Stimulated activated CD8-positive, alpha-beta memory T cell treated with anti-CD3 and anti-CD28 coated beads, Interleukin-4, amount 100 ng/mL, for 1 hour (primary cell): Measurements from ENCODE around the gene ZDHHC22.

Source experiments
- DNase-seq, 2 donors: peaks; one replicate each; pipeline ENCODE4 v3.0.0-alpha.2; 2020; ENCODE audit warnings: low read depth in 2 of 2, low spot score in 1 of 2

The ZDHHC22 gene

GRCh38 chr14:77105145-77105939, 36.2 kb downstream of the ZDHHC22 start:
- no peak for DNase-seq

- no peak for DNase-seq
Observed at GRCh38 chr14:77104393-77104792, 37.2 kb downstream of the ZDHHC22 start.

- no peak for DNase-seq
Observed at GRCh38 chr14:77103951-77104350, 37.6 kb downstream of the ZDHHC22 start.

DNA sequence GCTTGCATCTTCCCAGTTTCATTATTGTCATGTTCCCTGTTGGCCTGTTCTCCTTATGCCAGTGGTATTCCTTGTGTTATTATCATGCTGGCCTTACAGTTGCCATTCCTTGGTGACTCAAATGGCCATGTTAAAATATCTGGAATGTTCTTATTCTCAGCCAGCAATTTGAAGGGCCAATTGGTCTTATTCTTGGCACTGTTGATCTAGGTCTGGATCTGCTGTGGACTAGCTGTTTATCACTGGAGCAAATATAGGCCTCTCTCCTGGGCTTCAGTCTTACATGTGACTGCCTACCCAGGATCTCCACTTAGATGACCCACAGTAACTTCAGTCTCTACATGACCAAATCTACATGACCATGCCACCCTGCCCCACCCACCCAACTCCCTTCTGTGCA, 38.1 kb downstream of the ZDHHC22 start:
- DNase-seq = no peak

DNA sequence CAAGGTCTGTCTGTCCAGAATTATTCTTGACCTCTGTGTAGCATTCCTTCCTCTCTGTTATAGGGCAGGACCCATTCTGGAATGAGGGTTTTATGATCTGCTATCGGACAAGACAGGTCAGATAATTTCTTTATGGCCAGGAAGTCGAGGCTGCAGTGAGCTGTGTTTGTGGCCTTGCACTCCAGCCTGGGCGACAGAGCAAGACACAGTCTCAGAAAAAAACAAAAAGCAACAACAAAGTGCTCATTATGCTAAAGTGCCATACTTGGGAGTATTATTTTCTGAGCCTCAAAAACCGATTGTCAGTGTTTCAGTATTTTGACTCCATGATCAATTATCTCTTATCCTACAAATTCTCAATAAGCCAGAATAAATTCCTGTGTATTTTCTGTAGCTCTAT, 39.4 kb downstream of the ZDHHC22 start:
- DNase-seq = no peak

DNA sequence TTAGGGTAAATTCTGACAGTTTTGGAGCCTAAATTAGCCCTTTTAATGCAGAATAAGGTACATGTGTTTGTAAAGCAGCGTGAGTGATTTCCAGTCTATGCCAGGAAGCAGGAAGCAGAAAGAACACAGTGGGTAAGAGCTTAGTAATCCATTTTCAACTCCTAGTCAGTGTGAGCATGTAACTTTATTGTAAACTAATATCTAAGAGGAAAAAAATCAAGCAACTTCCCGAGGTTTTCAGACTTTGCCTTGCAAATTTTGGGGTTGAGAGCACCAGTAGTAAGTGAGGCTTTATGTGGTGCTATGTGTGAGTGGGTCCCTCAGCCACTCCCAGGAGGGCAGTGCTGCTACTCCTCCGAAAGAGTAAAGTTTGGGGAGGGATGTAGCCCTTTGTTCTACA, 40.6 kb downstream of the ZDHHC22 start:
- DNase-seq = no peak

DNA sequence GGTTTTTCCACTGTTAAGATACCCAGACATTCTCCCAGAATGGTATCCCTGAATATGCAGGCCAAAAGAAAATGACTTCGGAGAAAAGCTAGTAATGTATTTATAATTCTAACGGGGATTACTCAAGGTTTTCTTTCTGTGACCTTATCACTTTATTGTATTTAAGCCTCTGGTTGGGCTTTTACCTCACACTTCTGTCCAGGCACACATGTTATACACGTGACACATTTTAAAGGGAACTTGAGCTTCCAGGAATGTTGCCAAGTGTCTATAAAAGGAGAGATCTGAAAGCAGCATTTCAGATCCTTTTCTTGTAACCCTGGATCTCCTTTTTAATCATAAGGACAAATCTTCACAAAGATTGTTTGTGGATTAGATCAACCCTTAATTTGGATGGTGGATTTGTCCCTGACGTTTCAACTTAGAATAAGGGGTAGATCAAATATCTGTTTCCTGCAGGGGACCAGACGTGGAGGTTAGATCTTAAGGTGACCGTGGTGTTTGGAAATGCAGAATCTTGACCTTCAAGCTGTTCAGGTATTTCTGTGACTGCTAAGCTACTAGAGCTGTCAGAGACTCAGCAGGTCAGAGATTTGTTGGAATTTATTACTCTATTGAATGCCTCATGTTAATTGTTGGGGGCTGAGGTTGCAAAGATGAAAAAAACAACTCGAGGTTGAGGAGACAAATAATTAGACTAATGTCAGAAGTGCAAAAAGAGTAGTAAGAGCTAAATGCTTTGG, 42.0 kb downstream of the ZDHHC22 start:
- no peak for DNase-seq

GRCh38 chr14:77098529-77099353, 42.9 kb downstream of the ZDHHC22 start:
- DNase-seq = no peak

DNA sequence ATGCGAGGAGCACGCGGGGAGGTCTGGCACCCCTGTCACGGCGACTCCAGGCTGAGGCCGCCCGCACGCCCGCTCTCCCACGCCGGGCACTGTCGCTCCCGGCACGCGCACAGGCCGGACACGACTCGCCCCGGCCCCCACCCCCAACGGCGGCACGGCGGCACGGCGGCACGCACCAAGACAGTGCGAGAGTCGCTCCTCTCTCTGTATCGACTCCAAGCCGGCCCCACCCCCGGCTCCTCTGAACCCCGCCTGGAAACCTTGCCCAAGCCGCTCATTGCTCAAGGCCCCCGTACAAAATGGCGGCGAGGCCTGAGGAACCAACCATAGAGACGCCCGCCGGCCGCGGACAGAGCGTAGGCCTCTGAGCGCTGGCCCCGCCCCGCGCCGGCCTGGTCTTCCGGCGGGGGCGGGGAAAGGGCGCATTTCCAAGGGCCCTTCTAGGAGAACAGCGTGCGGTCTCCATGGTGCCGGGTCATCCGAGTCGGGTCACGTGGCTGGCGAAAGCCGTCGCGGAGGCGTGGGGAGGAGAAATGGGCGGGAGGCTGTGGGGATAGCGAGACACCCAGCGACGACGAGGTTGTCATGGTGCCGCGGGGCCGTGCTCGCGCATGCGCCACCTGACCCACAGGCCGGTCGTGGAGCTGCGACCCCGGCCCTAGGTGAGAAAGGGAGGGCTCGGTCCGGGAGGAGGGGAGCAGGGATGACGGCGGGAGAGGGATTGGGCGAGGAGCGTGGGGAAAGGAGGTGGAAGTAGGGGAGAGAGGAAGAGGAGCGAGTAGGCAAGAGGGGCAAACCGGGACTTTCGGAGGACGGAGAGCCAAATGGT, 43.7 kb downstream of the ZDHHC22 start, which contains the start of gene CIPC:
CIPC (plus strand) TSS at position 559 of the 829 bp plus-strand sequence. CDS start 7,451 bp downstream, outside the sequence.
- peak; percentile 97 to 98 for DNase-seq

DNA sequence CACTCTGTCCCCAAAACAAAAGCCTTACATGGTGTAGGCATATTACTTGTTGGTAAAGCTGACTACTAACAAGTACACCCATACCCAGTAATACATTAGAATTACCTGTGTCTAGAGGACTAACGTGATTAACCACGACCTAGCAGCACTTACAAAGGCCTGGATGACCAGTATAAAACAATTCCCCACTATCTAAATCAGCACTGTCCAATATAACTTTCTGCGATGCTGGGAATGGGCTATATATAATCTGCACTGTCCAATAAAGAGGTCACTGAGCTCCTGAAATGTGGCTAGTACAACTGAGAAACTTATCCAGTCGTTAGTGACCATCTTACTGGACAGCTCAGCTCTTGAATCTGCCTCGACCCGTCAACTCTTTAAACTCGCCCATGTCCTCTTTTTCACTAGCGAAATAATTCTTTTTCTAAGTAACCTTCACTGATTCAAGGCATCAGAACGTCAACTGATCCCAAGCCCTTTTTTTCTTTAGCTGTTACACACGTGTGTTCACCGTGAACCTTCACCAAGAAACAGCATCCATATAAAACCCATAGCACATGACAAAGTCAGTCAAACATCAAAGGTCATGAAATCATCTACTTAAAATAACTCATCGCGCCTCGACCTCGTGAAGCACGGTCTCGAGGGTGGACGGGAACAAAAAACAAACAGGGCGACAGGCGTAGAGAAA, 44.4 kb downstream of the ZDHHC22 start:
- no peak for DNase-seq

DNA sequence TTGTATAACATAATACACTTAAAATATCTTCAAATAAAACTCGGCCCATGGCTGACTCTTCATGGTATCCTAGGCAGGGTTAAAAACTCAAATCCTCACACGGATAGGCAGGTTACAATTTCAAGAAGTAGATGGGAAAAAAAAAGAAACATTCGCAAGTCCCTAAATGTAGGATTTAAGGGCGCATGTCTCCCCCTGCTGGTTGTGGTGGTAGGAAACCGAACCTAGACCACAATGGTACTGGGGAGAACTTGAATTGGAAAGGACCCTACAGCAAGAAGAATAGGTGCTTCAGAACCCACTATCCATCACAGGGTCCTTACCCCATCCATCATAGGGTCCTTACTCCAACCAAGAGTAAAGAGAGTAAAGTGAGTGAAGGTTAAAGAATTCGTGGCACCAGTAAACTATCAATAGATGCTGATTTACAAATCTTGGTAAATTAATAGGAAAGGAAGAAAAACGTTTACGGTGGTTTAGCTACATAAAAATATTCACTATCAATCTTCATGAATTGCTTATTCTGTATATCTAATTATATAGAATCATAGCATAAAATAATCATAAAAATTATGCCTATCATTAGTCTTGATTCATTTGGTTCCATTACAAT, 46.8 kb downstream of the ZDHHC22 start:
- DNase-seq = peak; percentile 47 to 56

DNA sequence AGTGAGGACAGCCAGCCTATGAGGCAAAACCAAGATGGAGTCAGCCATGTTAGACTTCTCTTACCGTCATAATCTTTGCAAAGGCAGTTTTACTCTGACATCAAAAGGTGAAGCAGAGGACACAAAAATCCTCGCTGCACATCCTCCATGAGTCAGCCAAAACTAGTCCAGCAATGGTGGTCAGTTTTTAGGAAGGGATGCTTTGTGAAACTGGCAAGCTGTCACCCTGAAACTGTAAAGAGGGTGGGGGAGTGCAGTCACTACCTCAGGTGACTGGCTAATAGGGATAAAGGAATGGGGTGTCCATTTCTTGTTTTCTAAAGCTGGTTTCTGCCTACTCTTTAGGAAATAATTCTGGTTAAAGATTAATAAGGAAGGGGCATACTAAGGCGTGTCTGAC, 48.9 kb downstream of the ZDHHC22 start:
- DNase-seq = no peak

- DNase-seq = no peak
Observed at GRCh38 chr14:77091518-77091917, 50.1 kb downstream of the ZDHHC22 start.

- no peak for DNase-seq
Observed at GRCh38 chr14:77088645-77089044, 52.9 kb downstream of the ZDHHC22 start.

- DNase-seq = no peak
Observed at GRCh38 chr14:77088219-77088618, 53.4 kb downstream of the ZDHHC22 start.

- no peak for DNase-seq
Observed at GRCh38 chr14:77087631-77088030, 54.0 kb downstream of the ZDHHC22 start.

GRCh38 chr14:77086951-77087350, 54.6 kb downstream of the ZDHHC22 start:
- DNase-seq = no peak

GRCh38 chr14:77086017-77086727, 55.4 kb downstream of the ZDHHC22 start:
- DNase-seq = no peak

DNA sequence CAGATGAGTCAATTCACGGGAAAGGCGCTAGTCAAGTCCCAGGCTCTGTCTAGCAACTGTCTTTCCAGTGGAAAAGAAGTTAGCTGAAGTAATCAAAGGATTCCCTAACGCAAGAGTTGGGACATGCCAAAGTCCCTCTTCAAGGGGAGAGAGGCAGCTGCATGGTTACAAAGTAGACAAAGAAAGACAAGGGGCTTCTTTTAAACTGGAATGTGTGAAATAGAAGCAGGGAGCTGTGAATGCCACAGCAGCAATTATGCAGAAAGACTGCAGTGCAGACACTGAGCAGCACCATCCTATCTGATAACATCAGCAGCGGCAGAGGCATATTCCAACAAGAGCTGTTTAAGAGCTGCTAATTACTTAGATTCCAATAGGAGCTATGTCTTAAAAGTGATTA, 56.1 kb downstream of the ZDHHC22 start:
- no peak for DNase-seq
